Type B pancreatic cell (in vitro differentiated cells): Measurements from ENCODE around the gene ATG4D. TPM values are rescaled to one million over a fixed set of nuclear protein-coding genes. Genes with fewer than 3 reads are reported as not detected.
A peak's percentile ranks its signal among the peaks of the same experiment; 100 is the strongest.
"Not testable (repeated sequence)": the region's sequence is repeated elsewhere in the genome, so short reads cannot be mapped to it uniquely, and the experiment has no call there.

Experiments used
- DNase-seq: peaks from one replicate; pipeline ENCODE4 v3.0.0; 2021; ENCODE audit warnings: mixed read lengths; ENCODE audit not compliant: unreplicated experiment; ENCODE audit errors: extremely low spot score
- H3K27ac Mint-ChIP-seq: 2 replicates; pipeline ENCODE4 v1.8.0; 2021; ENCODE audit warnings: mild to moderate bottlenecking, mixed read lengths
- H3K27me3 Mint-ChIP-seq: 2 replicates; pipeline ENCODE4 v1.8.0; 2021; ENCODE audit warnings: mixed read lengths
- H3K36me3 Mint-ChIP-seq: 2 replicates; pipeline ENCODE4 v1.8.0; 2021; ENCODE audit warnings: mixed read lengths
- H3K4me1 Mint-ChIP-seq: one replicate; pipeline ENCODE4 v1.8.0; 2021; ENCODE audit warnings: mixed read lengths; ENCODE audit not compliant: unreplicated experiment
- H3K4me3 Mint-ChIP-seq: 2 replicates; pipeline ENCODE4 v1.8.0; 2021; ENCODE audit warnings: mild to moderate bottlenecking, mixed read lengths
- H3K9me3 Mint-ChIP-seq: 2 replicates; pipeline ENCODE4 v1.8.0; 2021; ENCODE audit warnings: mixed read lengths
- total RNA-seq: library from RNA; stranded (reverse); gene quantifications from 2 replicates; pipeline ENCODE4 v1.2.1, GENCODE V29; 2021; ENCODE audit warnings: low replicate concordance
- TF ChIP-seq, protein P1 (sequence below): fragments of 200-600 bp; sonication (generic); conservative IDR thresholded peaks from 2 replicates; pipeline ENCODE4 v1.5.0; 2021; ENCODE audit warnings: antibody characterized with exemption, mild to moderate bottlenecking

Gene ATG4D
- total RNA-seq, 1 donor from 2014 or later = 44.6 TPM

DNA sequence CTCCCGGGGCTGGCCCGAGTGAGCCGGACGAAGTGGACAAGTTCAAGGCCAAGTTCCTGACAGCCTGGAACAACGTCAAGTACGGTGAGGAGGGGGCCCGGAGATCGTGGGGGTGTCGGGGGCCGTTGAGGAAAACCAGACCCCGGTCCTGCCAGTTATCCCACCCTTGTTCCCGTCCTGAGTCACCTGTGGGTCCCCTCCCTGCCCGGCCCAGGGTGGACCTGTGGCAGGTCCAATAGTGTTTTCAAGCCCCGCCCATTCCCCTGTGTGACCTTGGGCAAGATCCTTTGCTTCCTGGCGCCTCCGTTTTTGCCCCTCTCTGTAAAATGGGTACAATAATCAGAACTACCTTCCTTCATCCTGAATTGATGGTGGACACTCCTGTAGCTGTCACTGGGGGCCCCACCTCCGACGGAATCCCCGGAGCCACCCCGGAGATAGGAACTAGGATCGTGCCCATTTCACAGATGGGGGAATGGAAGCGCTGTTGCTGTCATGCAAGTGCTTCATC is 593 bp downstream of the ATG4D start:
- Mint-ChIP-seq H3K9me3 (no peaks in the 10 kb centered on the region), H3K27me3 (peaks cover 3% of the 10 kb centered on the region), H3K36me3 (no peaks in the 10 kb centered on the region), H3K4me1 (no peaks in the 10 kb centered on the region), H3K4me3 (peak overlapping the region; percentile 90), H3K27ac (peak overlapping the region; percentile 41)
- no peak for DNase-seq
- TF ChIP-seq, protein P1, sequence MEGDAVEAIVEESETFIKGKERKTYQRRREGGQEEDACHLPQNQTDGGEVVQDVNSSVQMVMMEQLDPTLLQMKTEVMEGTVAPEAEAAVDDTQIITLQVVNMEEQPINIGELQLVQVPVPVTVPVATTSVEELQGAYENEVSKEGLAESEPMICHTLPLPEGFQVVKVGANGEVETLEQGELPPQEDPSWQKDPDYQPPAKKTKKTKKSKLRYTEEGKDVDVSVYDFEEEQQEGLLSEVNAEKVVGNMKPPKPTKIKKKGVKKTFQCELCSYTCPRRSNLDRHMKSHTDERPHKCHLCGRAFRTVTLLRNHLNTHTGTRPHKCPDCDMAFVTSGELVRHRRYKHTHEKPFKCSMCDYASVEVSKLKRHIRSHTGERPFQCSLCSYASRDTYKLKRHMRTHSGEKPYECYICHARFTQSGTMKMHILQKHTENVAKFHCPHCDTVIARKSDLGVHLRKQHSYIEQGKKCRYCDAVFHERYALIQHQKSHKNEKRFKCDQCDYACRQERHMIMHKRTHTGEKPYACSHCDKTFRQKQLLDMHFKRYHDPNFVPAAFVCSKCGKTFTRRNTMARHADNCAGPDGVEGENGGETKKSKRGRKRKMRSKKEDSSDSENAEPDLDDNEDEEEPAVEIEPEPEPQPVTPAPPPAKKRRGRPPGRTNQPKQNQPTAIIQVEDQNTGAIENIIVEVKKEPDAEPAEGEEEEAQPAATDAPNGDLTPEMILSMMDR = no peak

DNA sequence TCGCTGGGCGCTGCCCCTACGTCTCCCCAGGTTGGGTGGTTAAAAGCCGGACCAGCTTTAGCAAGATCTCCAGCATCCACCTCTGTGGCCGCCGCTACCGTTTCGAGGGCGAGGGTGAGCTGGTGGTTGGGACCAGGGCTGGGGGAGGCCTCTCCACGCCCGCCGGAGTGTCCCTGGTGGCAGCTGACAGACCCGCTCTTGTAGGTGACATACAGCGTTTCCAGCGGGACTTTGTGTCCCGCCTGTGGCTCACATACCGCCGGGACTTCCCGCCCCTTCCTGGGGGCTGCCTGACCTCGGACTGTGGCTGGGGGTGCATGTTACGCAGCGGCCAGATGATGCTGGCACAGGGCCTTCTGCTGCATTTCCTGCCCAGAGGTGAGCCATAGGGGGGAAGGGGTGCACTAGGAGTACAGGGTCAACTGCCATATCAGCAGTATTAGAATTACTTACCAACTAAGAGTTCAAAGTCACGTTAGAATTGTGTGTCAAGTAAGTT is 1.1 kb downstream of the ATG4D start:
- TF ChIP-seq, protein P1 = no peak
- Mint-ChIP-seq H3K9me3 (no peaks in the 10 kb centered on the region), H3K36me3 (no peaks in the 10 kb centered on the region), H3K27ac (peak overlapping the region; percentile 41), H3K4me1 (no peaks in the 10 kb centered on the region), H3K27me3 (peaks cover 3% of the 10 kb centered on the region), H3K4me3 (peak overlapping the region; percentile 90)
- DNase-seq = no peak

DNA sequence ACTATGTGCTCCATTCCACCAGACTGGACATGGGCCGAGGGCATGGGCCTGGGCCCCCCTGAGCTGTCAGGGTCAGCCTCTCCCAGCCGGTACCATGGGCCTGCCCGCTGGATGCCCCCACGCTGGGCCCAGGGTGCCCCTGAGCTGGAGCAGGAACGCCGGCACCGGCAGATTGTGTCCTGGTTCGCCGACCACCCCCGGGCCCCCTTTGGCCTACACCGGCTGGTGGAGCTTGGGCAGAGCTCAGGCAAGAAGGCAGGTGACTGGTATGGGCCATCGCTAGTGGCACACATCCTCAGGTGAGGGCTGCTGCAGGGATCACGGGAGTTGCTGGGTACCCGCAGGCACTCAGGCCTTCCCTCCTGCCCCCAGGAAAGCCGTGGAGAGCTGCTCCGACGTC is 3.1 kb downstream of the ATG4D start:
- Mint-ChIP-seq H3K27ac (no peak overlapping the region), H3K27me3 (no peaks in the 10 kb centered on the region), H3K9me3 (no peaks in the 10 kb centered on the region), H3K4me3 (no peak overlapping the region), H3K4me1 (no peaks in the 10 kb centered on the region), H3K36me3 (no peaks in the 10 kb centered on the region)
- no peak for DNase-seq
- TF ChIP-seq, protein P1 = no peak

DNA sequence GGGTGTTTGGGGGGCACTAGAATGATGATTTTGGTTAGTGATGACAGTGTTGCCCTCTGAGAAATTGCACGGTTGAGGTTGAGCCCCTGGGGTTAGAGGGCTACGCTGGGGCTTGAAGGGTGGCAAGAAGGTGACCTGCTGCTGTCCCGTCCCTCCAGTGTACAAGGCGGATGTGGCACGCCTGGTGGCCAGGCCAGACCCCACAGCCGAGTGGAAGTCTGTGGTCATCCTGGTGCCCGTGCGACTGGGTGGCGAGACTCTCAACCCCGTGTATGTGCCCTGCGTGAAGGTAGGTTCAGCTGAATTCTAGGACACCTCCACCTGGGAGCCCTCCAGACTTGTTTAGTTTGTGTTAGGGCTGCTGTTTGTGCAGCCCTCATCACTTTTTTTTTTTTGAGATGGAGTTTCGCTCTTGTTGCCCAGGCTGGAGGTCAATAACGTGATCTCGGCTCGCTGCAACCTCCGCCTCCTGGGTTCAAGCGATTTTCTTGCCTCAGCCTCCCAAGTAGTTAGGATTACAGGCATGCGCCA is 5.1 kb downstream of the ATG4D start:
- Mint-ChIP-seq H3K27ac (no peak overlapping the region), H3K36me3 (no peaks in the 10 kb centered on the region), H3K9me3 (no peaks in the 10 kb centered on the region), H3K27me3 (no peaks in the 10 kb centered on the region), H3K4me1 (no peaks in the 10 kb centered on the region), H3K4me3 (no peak overlapping the region)
- TF ChIP-seq, protein P1 = no peak
- DNase-seq = no peak

DNA sequence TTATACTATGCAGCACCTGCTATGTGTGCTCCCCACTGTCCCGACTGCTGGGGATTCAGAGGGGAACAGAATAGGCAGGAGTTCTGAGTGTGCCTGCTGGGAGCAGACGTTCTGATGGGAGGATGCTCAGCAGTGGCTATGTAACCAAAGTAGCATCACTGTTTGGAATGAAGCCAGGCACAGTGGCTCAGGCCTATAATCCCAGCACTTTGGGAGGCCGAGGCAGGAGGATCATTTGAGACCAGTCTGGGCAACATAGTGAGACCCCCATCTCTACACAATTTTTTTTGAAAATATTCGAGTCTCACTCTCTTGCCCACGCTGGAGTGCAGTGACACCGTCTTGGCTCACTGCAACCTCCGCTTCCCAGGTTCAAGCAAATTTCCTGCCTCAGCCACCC is 6.0 kb downstream of the ATG4D start:
- H3K4me1 Mint-ChIP-seq = no peaks in the 10 kb centered on the region
- H3K27me3 Mint-ChIP-seq = no peaks in the 10 kb centered on the region
- H3K4me3 Mint-ChIP-seq = no peak overlapping the region
- DNase-seq = no peak
- TF ChIP-seq, protein P1 = no peak
- H3K36me3 Mint-ChIP-seq = no peaks in the 10 kb centered on the region
- no peak overlapping the region for H3K27ac Mint-ChIP-seq
- H3K9me3 Mint-ChIP-seq = no peaks in the 10 kb centered on the region

DNA sequence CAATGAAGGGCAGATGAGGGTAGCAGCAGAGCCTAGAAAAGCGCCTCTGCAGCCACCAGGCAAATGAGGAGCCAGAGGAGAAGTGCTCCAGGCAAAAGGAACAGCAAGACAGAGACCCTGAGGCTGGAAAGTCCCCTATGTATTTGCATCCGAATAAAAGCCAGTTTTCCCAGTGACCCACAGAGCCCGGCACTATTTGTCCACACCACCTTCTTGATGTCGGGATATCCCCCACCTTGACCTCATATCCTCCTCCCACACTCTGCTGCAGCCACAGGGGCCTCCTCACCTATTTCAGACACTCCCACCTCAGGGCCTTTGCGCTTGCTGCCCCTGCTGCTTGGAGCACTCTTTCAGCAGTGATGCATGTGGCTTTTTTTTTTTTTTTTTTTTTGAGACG is 6.6 kb downstream of the ATG4D start:
- H3K4me1 Mint-ChIP-seq = no peaks in the 10 kb centered on the region
- no peak overlapping the region for H3K4me3 Mint-ChIP-seq
- H3K27me3 Mint-ChIP-seq = no peaks in the 10 kb centered on the region
- no peaks in the 10 kb centered on the region for H3K36me3 Mint-ChIP-seq
- H3K9me3 Mint-ChIP-seq = no peaks in the 10 kb centered on the region
- TF ChIP-seq, protein P1 = no peak
- no peak overlapping the region for H3K27ac Mint-ChIP-seq
- no peak for DNase-seq

DNA sequence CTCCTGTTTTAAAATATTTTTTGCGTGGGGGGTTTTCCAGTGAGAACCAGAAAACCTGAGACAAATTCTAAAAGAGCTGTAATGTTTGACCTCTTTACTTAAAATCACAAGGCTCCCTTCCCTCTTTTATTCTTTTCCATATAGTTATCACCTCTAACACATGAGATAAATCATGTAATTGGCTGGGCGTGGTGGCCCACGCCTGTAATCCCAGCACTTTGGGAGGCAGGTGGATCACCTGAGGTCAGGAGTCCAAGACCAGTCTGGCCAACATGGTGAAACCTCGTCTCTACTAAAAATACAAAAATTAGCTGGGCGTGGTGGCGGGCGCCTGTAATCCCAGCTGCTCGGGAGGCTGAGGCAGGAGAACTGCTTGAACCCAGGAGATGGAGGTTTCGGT is 7.3 kb downstream of the ATG4D start:
- H3K36me3 Mint-ChIP-seq, H3K4me1 Mint-ChIP-seq, H3K4me3 Mint-ChIP-seq, H3K9me3 Mint-ChIP-seq, DNase-seq, H3K27ac Mint-ChIP-seq, H3K27me3 Mint-ChIP-seq: not testable (repeated sequence)
